ENCODE measurements around the gene MBD6.

GRCh38 chr12:57498571-57498970 is 24.1 kb upstream of the MBD6 start:
- TF ChIP-seq CTCF (IDR thresholded peaks at IDR 0.05 in 4 of 5, conservative IDR thresholded peaks at IDR 0.05 in 1 of 5) (no peak), POLR2A (IDR thresholded peaks at IDR 0.05) (no peak)
